Fibroblast of villous mesenchyme (primary cell): ENCODE measurements around the gene HEXIM2. TPM values are rescaled to one million over a fixed set of nuclear protein-coding genes. Genes with fewer than 3 reads are reported as not detected.

Source experiments
- DNase-seq: peaks from one replicate; pipeline ENCODE4 v3.0.0-alpha.2; 2010; ENCODE audit warnings: low read depth
- H3K4me3 ChIP-seq: 2 replicates; pipeline ENCODE4 v1.5.1; 2011; ENCODE audit warnings: low read depth, mild to moderate bottlenecking, low read length
- CTCF ChIP-seq: IDR thresholded peaks from 2 replicates; pipeline ENCODE4 v1.5.1; 2012; ENCODE audit warnings: low read depth, mild to moderate bottlenecking, low read length; ENCODE audit not compliant: insufficient read depth
- total RNA-seq: library from RNA; depleted of rRNA; stranded (reverse); fragments of >200 nt; gene quantifications from 2 replicates; pipeline ENCODE4 v1.2.3, GENCODE V29; 2012

The HEXIM2 gene
- total RNA-seq, 1 donor = 6.9 TPM

DNA sequence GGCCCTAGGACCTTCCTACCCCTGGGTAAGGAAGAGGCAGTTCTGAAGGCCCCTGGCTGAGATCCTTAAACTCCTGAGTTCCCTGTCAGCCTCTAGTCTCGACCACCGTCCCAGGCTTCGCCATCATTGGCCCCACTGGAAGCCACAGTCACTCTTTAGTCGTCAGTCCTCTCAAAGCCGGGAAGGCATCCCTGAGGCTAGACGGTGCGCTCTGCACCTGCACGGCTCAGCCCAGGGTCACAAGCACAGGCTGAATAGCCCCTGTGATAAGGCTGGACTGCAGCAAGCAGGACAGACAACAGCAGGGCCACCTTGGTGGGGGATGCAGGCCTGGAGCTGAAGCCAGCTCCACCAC is 16.7 kb upstream of the HEXIM2 start:
- DNase-seq = no peak
- TF ChIP-seq CTCF = no peak
- H3K4me3 ChIP-seq = no peak overlapping the region

- no peak for TF ChIP-seq CTCF
- no peak overlapping the region for H3K4me3 ChIP-seq
- DNase-seq = no peak
Measured at GRCh38 chr17:45146166-45146565, 15.5 kb upstream of the HEXIM2 start.

- H3K4me3 ChIP-seq = peak overlapping the region; percentile 79
- no peak for TF ChIP-seq CTCF
- no peak for DNase-seq
Measured at GRCh38 chr17:45146592-45146889, 15.1 kb upstream of the HEXIM2 start.

- TF ChIP-seq CTCF = no peak
- H3K4me3 ChIP-seq = peak overlapping the region; percentile 79
- DNase-seq = peak; percentile 87
Measured at GRCh38 chr17:45146890-45147580, 14.6 kb upstream of the HEXIM2 start.

DNA sequence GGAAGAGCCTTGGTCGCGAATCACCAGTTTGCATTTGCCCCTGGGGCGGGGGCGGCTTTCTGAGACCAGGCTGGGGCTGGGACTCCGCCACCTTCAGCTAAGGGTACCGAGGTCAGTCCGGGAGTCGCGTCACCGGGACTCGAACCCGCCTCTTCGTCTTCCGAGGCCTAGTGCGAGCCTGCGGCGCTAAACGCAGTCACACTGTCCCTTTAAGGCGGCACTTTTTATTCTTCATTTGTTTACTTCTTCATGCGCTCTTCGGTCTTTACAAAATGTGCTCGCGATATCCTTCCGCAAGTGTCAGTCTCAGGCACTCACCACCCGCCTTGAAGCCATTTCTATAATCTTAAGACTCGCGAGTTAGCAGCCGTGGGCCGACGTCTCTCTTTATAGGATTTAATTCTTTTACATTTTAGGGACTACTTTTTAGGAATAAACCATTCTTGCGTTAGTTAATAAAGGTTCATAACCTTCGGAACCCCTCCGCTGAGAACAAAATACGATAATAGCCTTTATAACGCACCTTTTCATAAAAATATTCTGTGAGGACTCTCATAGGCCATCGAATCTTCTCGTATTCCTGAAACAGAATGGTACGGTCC is 14.0 kb upstream of the HEXIM2 start:
- DNase-seq = peak; percentile 97
- no peak for TF ChIP-seq CTCF

GRCh38 chr17:45148183-45149036 is 13.3 kb upstream of the HEXIM2 start, which contains the start of gene HEXIM1:
Gene HEXIM1 (plus strand): TSS chr17:45148475. CDS start chr17:45149191, 716 bp downstream.
- TF ChIP-seq CTCF = no peak
- peak; percentile 100 for DNase-seq
- H3K4me3 ChIP-seq = peak within 1 kb of the TSS; percentile 92

More for the DNA sequence above, 14.0 kb upstream of the HEXIM2 start:
- H3K4me3 ChIP-seq = peak overlapping the region; percentile 79
